HL-60 (cell line): ENCODE data around the gene KRABD2.

ENCODE experiments used
- DNase-seq, 2 experiments: peaks; one replicate each; pipeline ENCODE4 v3.0.0-alpha.2; 2010 to 2020; ENCODE audit warnings: low read depth in 1 of 2, low spot score in 1 of 2
- H3K27ac ChIP-seq: fragments of 250-450 bp; sonication (Bioruptor Pico); replicated peaks from 2 replicates; pipeline ENCODE4 v1.5.1; 2020; ENCODE audit warnings: mild to moderate bottlenecking, moderate library complexity
- H3K27me3 ChIP-seq: fragments of 250-450 bp; sonication (Bioruptor Pico); 2 replicates; pipeline ENCODE4 v1.5.1; 2021; ENCODE audit warnings: mild to moderate bottlenecking, moderate library complexity; ENCODE audit not compliant: insufficient read depth, poor library complexity, severe bottlenecking
- H3K4me3 ChIP-seq: replicated peaks from 2 replicates; pipeline ENCODE4 v1.5.1; 2011; ENCODE audit warnings: mild to moderate bottlenecking, control low read depth, low read length; ENCODE audit not compliant: insufficient read depth
- GABPA ChIP-seq: IDR thresholded peaks from 2 replicates; pipeline ENCODE4 v1.6.1; 2012; ENCODE audit warnings: low read depth
- POLR2AphosphoS5 ChIP-seq: IDR thresholded peaks from 2 replicates; pipeline ENCODE4 v1.6.1; 2012; ENCODE audit warnings: low read depth
- SPI1 ChIP-seq: IDR thresholded peaks from 2 replicates; pipeline ENCODE4 v1.6.1; 2012; ENCODE audit warnings: low read depth, mild to moderate bottlenecking, borderline replicate concordance
- TF ChIP-seq, protein P1 (sequence below): IDR thresholded peaks from one replicate; pipeline ENCODE4 v1.5.1; 2011; ENCODE audit warnings: low read length, control low read depth, inconsistent platforms; ENCODE audit not compliant: insufficient read depth
- TF ChIP-seq, protein P2 (sequence below): IDR thresholded peaks from 2 replicates; pipeline ENCODE4 v1.6.1; 2012; ENCODE audit warnings: low read depth; ENCODE audit not compliant: insufficient replicate concordance

Gene KRABD2

DNA sequence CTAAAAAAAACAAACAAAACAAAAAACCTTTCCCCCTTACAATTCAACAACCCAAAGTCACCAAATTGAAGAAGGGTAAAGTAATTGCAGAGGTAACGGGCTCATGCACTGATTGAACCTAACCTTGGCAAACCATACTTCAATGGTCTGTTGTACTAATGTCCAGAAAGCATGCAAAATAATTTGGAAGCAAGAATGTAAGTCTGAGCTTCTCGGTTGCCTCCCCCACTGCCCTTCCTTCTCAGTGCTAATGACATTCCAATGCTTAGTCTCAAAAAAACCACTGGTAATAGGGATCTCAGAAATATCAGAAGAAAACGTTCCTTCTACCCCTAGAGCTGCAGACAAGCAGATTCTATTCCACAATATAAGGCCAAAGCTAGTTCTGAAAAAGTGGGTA lies 15.8 kb downstream of the KRABD2 start:
- H3K27me3 ChIP-seq = no peaks in the 10 kb centered on the region
- TF ChIP-seq POLR2AphosphoS5 = no peak
- TF ChIP-seq, protein P1, sequence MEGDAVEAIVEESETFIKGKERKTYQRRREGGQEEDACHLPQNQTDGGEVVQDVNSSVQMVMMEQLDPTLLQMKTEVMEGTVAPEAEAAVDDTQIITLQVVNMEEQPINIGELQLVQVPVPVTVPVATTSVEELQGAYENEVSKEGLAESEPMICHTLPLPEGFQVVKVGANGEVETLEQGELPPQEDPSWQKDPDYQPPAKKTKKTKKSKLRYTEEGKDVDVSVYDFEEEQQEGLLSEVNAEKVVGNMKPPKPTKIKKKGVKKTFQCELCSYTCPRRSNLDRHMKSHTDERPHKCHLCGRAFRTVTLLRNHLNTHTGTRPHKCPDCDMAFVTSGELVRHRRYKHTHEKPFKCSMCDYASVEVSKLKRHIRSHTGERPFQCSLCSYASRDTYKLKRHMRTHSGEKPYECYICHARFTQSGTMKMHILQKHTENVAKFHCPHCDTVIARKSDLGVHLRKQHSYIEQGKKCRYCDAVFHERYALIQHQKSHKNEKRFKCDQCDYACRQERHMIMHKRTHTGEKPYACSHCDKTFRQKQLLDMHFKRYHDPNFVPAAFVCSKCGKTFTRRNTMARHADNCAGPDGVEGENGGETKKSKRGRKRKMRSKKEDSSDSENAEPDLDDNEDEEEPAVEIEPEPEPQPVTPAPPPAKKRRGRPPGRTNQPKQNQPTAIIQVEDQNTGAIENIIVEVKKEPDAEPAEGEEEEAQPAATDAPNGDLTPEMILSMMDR = no peak
- TF ChIP-seq SPI1 = no peak
- no peak for TF ChIP-seq GABPA
- TF ChIP-seq, protein P2, sequence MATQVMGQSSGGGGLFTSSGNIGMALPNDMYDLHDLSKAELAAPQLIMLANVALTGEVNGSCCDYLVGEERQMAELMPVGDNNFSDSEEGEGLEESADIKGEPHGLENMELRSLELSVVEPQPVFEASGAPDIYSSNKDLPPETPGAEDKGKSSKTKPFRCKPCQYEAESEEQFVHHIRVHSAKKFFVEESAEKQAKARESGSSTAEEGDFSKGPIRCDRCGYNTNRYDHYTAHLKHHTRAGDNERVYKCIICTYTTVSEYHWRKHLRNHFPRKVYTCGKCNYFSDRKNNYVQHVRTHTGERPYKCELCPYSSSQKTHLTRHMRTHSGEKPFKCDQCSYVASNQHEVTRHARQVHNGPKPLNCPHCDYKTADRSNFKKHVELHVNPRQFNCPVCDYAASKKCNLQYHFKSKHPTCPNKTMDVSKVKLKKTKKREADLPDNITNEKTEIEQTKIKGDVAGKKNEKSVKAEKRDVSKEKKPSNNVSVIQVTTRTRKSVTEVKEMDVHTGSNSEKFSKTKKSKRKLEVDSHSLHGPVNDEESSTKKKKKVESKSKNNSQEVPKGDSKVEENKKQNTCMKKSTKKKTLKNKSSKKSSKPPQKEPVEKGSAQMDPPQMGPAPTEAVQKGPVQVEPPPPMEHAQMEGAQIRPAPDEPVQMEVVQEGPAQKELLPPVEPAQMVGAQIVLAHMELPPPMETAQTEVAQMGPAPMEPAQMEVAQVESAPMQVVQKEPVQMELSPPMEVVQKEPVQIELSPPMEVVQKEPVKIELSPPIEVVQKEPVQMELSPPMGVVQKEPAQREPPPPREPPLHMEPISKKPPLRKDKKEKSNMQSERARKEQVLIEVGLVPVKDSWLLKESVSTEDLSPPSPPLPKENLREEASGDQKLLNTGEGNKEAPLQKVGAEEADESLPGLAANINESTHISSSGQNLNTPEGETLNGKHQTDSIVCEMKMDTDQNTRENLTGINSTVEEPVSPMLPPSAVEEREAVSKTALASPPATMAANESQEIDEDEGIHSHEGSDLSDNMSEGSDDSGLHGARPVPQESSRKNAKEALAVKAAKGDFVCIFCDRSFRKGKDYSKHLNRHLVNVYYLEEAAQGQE = no peak
- no peak for DNase-seq
- H3K4me3 ChIP-seq = no peak overlapping the region
- no peak overlapping the region for H3K27ac ChIP-seq

DNA sequence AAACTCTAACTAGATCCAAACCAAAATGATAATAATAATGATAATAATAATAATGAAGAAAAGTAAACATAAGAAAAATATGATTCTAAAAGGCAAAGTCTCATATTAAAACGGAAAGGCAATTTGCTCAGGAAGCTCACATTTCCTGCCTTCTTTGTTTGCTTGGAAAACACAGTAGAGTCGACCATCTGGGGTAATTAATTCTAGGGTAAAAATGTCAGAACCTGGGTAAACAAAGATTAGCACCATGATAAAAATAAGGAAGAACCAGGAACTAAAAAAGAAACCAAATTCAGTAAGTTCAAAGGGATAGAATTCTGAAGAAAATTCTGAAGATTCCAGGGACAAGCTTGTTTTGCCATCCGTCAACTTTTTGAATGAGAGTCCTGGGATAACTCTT lies 16.2 kb downstream of the KRABD2 start:
- Histone ChIP-seq H3K4me3 (no peak overlapping the region), H3K27ac (no peak overlapping the region), H3K27me3 (no peaks in the 10 kb centered on the region)
- DNase-seq = no peak
- TF ChIP-seq POLR2AphosphoS5 (no peak), SPI1 (no peak), GABPA (no peak)
- TF ChIP-seq, protein P1 = no peak
- TF ChIP-seq, protein P2 = no peak

DNA sequence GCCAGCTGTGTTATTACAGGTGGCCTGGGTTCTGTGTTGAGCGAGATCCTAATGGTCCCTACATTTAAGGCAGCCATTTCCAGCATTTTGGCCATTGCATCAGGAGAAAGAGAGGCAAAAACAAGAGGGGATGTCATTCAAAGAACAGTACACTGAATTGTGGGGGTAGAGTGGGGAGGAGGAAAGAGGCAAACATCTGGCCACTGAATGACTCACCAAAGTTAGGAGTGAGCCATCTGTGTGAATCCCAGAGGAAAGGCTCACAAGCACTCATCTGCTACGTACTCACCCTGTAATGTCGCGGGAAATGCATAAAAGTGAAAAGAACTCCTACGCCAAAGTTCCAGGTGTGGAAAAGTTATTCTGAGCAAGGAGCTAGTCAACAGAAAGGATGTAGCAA lies 16.7 kb downstream of the KRABD2 start:
- no peak overlapping the region for H3K4me3 ChIP-seq
- TF ChIP-seq, protein P1 = no peak
- TF ChIP-seq POLR2AphosphoS5 (no peak), SPI1 (no peak), GABPA (no peak)
- TF ChIP-seq, protein P2 = no peak
- DNase-seq = no peak
- H3K27me3 ChIP-seq = no peaks in the 10 kb centered on the region
- H3K27ac ChIP-seq = no peak overlapping the region
